GM18517 (cell line): ENCODE results near the gene EPHA6.
"Not testable (repeated sequence)": the region's sequence is repeated elsewhere in the genome, so short reads cannot be mapped to it uniquely, and the experiment has no call there.

ENCODE experiments used
- ATAC-seq: cut with Tn5 transposase; IDR thresholded peaks from one replicate; pipeline ENCODE4 v1.9.1; 2021; ENCODE audit warnings: mild to moderate bottlenecking, moderate library complexity; ENCODE audit not compliant: unreplicated experiment

EPHA6 gene

DNA sequence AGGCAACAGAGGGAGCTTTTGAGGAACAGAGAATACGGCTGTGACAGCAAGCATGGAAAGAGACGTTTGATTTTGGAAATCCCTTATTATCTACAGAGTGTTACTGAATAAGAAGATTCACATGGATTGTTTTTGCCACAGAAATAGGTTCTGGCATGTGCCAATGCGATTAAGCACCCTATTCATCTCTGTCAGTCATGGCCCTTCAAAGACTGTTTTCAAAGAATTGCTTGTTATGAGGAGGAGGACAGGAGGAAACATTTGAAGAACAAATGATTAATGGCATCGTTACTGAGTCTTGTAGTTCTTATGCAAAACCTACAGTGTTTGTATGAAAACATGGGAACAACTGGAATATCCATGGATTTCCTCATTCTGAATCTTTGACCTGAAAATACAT is 86.2 kb downstream of the EPHA6 start:
- no peak for ATAC-seq

DNA sequence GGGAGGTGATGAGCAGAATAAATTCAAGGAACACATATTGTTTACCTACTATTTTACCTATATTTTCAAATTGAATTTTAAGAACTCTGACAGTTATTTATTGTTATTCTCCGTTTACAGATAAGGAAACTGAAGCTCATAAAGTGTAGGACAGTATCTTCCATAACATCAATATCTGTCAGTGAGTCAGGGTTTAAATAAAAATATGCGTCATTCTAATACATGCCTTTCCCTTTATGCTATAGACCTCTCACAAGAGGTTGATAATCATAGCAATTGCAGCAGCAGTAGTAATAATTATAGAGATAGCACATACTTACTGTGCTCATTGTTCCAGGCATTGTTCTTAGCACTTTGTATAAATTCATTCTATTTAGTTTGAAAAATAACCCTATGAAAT is 101.1 kb downstream of the EPHA6 start:
- ATAC-seq: no peak

DNA sequence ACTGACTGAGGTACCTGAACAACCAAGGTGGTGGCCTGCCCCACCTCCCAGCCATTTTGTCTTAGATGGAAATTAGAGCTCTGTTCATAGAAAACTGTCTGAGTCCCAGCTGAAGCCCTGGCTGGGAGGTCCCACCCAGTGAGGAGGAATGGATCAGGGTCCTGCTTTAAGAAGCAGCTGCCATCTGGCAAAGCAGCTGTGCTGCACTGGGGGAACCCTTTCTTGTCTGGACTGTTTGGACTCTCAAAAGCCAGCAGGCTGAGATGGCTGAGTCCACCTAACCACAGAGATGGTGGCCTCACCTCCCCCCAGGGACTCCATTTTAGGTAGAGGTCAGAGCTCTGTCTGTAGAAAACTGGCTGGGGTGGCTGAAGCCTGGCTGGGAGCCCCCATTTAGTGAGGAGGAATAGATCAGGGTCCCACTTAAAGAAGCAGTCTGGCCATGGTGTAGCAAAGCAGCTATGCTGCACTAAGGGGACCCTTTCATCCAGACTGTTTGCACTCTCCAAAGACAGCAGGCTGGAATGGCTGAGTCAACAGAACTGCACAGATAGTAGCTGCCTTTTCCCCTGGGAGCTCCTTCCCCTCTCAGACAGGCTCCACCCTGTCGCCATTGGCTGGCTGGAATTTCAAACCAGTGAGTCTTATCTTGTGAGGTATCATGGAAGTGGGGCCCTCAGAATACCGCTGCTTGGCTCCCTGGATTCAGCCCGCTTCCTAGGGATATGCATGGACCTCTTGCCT is 116.9 kb downstream of the EPHA6 start:
- no peak for ATAC-seq

DNA sequence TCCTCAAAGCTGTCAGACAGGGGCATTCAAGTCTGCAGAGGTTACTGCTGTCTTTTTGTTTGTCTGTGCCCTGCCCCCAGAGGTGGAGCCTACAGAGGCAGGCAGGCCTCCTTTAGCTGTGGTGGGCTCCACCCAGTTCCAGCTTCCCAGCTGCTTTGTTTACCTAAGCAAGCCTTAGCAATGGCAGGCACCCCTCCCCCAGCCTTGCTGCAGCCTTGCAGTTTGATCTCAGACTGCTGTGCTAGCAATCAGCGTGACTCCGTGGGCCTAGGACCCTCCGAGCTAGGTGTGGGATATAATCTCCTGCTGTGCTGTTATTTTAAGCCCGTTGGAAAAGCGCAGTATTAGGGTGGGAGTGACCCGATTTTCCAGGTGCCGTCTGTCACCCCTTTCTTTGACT is 127.7 kb downstream of the EPHA6 start:
- not testable (repeated sequence) for ATAC-seq

DNA sequence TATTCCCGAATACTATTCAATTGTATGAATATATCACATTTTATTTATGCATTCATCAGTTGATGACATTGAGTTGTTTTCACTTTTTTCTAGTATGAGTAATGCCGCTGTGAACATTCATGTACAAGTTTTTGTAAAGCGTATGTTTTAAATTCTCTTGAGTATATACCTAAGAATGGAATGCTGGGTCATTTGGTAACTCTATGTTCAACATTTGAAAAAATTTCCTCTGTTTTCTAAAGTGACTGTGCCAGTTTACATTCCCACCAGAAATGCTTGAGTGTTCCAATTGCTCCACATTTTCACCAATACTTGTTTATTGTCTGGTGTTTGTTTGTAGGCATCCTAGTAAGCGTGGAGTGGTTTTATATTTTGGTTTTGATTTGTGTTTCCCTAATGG is 144.5 kb downstream of the EPHA6 start:
- no peak for ATAC-seq

DNA sequence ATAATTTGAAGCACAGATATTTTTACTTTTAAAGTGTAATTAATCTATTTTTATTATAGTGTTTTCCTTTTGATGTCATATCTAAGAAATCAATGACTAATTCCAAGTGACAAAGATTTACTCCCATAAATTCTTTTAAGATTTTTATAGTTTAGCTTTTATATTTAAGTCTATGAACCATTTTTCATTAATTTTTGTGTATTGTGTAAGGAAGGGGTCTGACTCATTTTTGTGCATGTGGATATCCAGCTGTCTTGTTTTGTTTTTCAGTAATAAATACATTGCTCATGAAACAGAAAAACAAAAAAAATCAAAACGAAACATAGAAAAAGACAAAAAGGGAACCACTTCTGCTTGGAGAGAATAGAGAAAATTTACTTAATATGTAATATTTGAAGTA is 145.1 kb downstream of the EPHA6 start:
- no peak for ATAC-seq

DNA sequence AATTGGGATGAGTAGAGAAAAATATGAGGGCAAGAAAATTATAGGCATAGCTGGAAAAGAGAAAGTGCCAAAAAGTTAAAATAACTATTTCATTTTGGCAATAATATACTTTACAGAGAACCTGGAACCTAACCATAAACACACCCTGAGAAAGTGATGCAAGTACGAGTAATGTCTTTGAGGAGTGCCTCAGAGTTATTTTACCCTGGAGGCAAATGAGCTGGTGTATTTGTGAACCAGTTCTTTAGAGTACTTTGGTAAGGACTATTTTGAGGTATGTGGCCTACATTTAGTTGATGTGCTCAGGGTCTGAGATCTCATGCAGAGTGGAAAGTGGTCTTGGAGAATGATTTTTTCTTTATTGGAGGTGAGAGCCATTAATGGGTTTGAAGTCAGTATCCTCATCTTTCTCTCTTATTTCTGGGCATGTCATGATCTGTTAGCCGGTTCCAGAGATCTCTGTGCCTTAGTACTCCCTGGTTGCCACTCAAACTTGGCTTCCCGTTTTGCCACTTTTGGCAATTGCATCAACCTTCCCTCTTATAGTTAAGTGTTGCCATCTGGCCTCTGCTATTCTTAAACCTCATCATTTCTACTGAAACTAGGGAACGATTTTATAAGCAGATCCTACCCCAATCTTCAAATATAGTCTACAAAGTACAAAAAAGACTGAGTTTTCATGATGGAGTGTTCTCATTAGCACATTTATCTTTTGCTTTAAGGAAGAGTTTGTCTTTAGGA is 145.7 kb downstream of the EPHA6 start:
- ATAC-seq: no peak

DNA sequence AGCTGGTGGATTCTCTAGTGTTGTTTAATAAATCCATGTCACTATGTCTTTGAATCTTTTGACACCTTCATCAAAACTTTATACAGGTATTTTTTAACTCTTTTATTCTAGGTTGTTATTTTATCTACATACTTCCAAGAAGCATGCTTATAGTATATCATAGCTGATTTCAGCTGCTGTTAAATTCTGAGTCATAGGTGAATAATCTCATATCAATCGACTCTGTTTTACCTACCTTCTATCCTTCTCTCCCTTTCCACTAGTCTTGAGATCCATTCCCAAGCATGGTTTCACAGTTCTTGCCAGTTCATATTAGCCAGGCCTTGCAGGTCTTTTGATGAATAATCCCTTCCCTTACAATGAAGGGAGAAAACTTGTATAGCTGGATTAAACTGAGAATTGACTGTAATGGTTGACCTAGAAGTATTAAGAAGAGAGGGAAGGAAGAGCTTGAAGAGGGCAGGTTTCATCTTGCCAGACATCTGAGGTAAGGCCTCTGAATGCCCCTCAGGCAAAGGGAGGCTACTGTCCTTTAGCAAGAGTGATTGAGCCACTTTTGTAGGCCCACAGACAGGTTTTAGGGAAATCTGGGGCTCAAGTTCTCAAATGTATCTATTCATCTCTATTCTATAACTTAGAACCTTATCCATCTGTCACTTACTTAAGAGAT is 146.4 kb downstream of the EPHA6 start:
- ATAC-seq: no peak

DNA sequence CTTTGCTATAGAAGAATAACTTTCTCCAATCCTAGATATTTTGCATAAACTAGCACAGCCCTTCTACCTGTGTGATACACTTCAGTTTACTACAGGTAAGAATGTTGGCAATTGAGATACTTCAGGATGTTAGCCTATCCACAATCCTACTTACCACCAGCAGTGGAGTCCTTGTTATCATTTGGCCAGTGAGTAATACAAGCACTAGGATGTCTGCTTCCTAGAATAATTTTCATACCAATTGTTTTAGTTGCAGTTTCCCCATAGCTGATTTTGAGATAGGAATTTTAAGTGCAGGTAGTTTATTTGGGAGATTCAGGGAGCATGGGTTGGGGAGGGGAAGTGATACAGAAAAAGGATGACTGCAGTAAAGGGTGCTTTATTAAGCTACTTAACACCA is 147.2 kb downstream of the EPHA6 start:
- no peak for ATAC-seq

DNA sequence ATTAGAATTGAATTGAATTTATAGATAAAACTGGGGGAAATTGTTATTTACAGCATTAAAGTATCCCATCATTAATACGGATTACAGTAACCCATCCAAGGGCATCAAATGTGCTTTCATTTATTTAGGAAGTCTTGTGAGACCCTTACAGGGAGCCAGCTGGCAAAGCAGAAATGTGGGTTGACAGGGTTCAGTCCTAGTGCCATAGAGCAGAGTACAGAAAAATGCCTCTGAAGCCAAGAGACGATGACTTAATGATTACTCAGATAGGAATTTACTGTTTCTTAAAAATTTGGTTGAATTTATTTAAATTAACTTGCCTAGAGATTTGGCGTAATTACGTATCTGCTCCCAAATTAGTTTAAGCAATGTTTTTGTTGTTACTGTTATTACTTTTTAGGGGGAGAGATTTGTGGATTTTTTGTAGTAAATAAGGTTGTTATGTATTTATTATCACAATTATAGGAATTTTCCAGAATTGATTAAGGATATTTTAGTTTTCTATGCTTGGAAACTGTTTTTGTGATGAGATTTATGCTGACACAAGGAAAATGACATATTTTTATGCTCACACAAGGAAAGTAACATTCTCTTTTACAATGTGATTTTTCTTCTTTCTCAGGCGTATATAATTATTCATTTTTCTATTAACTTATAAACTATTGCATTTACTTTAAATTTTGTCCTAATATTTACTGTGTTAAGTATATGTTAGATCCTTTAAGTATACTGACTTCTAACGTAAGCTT is 152.0 kb downstream of the EPHA6 start:
- no peak for ATAC-seq

DNA sequence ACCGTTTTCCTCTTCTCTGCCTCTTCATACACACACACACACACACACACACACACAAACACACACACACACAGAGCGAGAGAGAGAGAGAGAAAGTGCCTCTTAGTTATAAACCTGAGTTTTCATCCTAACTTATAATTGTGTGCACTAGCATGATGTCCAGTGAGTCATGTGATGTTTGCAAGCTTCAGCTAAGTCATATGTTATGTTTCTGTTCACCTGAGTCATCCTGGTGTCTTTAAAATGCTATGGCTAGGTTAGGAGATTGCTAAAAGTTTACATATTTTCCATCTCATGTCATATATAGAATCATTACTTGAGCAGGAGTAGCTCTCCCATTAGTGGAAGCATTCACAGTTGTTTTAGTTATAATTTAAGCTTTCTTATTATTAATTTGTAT is 155.8 kb downstream of the EPHA6 start:
- ATAC-seq: no peak

DNA sequence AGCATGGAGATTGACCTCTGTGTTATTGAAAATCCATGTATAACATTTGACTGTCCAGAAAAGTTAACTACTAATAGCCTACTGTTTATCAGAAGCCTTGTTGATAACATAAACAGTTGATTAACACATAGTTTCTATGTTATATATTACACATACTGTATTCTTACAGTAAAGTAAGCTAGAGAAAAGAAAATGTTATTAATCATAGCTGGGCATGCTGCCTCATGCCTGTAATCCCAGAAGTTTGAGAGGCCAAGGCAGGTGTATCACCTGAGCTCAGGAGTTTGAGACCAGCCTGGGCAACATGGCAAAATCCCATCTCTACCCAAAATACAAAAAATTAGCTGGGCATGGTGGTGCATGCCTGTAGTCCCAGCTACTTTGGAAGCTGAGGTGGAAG is 163.3 kb downstream of the EPHA6 start:
- ATAC-seq: no peak

DNA sequence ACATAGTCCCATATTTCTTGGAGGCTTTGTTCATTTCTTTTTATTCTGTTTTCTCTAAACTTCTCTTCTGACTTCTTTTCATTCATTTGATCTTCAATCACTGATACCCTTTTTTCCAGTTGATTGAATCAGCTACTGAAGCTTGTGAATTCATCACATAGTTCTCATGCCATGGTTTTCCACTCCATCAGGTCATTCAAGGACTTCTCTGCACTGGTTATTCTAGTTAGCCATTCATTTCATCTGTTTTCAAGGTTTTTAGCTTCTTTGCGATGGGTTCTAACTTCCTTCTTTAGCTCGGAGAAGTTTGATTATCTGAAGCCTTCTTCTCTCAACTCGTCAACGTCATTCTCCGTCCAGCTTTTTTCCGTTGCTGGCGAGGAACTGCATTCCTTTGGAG is 169.3 kb downstream of the EPHA6 start:
- ATAC-seq: not testable (repeated sequence)

DNA sequence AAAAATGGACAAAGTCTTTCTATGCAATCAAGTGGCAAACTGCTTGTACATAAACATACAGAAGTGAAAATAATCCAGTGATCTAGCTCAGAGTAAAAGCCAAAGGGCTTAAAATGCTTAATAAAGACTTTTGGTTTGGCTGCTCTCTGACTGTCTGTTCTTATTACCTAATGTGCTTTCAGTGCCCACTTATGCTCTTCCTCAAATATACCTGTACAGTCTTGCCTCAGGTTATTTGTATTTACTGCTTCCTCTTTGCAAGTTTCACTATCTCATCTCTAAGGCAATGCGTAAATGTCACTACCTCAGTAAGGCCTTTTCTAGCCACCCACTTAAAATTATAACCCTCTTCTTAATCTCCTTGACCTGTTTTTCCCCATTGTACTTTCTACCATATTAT is 171.8 kb downstream of the EPHA6 start:
- ATAC-seq: no peak

DNA sequence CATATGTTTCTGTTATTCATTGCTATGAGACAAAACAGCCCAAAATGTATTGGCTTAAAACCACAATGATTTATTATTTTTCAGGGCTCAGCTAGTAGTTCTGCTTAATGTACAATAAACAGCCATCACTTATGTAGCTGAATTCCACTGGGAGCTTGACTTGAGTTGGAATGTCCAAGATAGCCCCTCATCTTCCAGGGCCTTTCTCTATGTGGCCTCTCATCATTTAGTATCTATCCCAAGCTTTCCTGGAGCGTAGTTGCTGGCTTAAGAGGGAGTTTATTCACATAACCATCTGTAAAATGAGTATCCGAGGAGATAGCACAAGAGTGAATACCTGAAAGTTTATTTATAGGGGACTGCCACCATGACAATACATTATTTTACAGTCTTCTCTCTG is 176.8 kb downstream of the EPHA6 start:
- no peak for ATAC-seq

DNA sequence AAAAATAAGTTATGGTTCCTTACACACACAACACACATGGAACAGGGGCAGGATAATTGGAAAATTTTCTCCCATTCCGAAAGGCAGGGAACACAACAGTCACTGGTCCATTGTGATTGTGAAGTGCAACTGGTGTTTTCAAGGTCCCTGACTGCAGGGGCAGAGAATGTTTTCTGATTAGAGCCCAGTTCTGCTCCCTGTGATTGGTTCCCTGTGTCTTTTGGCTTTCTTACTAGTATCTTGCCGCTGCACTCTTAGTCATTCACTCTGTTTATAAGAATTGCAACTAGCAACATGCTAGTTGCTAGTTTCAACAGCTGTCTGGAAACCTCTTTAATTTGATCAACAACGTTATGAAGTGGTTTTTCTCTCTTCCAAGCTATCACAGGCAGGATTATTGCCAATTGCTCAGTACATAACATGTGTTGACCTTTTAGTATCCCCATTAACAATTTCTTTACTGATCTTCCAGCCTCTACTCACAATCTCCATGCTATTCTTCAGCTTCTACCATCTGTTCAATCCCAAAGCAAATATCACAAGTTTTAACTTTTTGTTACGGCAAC is 177.5 kb downstream of the EPHA6 start:
- no peak for ATAC-seq

DNA sequence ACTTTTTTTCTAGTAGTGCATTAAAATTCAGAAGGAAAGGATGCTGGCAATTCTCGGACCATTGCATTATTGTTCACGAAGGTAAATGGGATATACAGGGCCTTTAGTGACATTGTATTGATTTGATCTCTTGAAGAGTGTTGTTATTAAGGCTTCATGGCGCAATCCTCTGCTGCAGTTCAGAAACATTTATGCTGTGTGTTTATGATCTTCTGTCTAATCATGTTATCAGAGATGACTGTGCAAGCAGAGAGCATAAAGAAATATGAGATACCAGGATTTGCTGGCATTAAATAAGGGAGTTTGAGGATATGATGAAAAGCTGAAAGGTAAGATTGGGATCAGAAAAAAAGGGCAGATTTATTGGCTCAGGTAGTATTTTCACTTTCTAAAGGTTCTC is 180.6 kb downstream of the EPHA6 start:
- ATAC-seq: no peak

DNA sequence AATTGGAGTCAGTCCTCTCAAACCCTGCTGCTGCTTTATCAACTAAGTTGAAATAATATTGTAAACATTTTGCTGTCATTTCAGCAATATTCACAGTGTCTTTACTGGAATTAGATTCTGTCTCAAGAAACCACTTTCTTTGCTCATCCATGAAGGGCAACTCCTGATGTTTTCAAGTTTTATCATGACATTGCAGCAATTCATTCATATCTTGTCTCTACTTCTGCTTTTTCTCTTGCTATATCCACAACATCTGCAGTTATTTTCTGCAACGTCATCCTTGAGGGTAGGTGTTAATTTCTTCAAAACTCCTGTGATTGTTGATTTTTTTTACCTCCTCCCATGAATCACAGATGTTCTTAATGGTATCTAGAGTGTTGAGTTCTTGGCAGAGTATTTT is 181.6 kb downstream of the EPHA6 start:
- ATAC-seq: no peak

DNA sequence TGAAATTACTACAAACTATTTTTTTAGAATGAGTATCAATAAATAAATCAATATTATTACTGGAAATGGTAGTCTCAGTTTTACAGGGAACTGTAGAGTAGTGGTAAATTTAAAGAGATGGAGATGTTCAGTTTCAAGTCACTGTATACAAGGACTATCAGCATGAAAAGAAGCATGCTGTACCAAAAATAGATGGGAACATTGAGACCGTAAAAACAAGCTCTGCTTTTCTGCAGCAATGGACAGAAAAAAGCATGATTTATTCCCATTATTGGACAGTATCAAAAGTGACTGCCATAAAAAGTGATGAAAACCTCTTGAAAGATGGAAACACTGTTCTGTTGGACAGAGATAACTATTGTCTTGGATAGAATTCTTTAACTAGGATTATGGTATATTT is 187.2 kb downstream of the EPHA6 start:
- no peak for ATAC-seq

DNA sequence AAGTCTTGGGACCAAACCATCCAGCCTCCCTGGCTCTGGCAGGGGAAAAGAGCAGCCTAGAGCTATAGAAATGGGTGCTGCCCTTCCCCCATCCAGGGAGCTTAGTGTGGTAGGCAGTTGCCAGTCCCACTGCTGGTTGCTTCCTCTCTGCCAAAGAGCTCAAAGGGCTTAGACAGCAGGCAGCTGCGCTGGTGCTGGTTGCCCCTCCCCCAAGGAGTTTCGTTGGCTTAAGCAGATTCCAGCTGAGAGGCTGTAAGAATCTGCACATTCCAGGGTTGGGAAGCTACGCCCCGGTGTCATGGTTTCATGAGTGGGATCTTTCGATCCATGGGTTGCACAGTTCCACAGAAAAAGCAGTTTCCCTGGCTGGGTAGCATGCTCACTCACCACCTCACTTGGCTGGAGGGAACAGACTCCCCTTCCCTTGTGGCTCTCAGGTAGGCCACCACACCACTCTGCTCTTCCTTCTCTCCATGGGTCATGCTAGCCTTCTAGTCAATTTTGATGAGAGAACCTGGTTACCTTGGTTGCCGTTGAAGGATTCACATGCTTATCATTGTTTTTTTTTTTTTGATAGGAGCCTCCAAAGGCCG is 195.1 kb downstream of the EPHA6 start:
- no peak for ATAC-seq
